Keratinocyte (primary cell): Measurements from ENCODE around the gene WDCP. TPM values are rescaled to one million over a fixed set of nuclear protein-coding genes. Genes with fewer than 3 reads are reported as not detected.

Experiments used
- DNase-seq: peaks from one replicate; pipeline ENCODE4 v3.0.0-alpha.2; 2011; ENCODE audit warnings: low read depth, missing footprints, low spot score
- FAIRE-seq: peaks from 2 replicates; lab custom pipeline; 2011; peaks lifted over from hg19 to GRCh38; lab: Jason Lieb, UNC
- H2AFZ ChIP-seq: 2 replicates; pipeline ENCODE4 v1.6.0; 2012; ENCODE audit warnings: low read length, control low read depth, inconsistent platforms; ENCODE audit not compliant: control insufficient read depth
- H3K27ac ChIP-seq: 2 replicates; pipeline ENCODE4 v1.5.1; 2011; ENCODE audit warnings: low read length; ENCODE audit not compliant: control insufficient read depth, insufficient read depth
- H3K27me3 ChIP-seq: 3 replicates; pipeline ENCODE4 v1.6.0; 2011; ENCODE audit warnings: low read length; ENCODE audit not compliant: control insufficient read depth, insufficient read depth; ENCODE audit errors: extremely low read depth
- H3K36me3 ChIP-seq, 2 experiments: 2 replicates in 1 of 2; 3 replicates in 1 of 2; pipeline ENCODE4 v1.5.1; 2011; ENCODE audit warnings: low read length in 2 of 2, mild to moderate bottlenecking in 1 of 2; ENCODE audit not compliant: control insufficient read depth in 2 of 2, insufficient read depth in 2 of 2; ENCODE audit errors: extremely low read depth in 1 of 2
- H3K4me1 ChIP-seq: 3 replicates; pipeline ENCODE4 v1.5.1; 2011; ENCODE audit warnings: low read length; ENCODE audit not compliant: control insufficient read depth, insufficient read depth; ENCODE audit errors: extremely low read depth
- H3K4me2 ChIP-seq: 3 replicates; pipeline ENCODE4 v1.6.0; 2011; ENCODE audit warnings: low read depth, low read length; ENCODE audit not compliant: control insufficient read depth, insufficient read depth; ENCODE audit errors: extremely low read depth
- H3K4me3 ChIP-seq, 3 experiments: fragments of 200-600 bp in 1 of 3; sonication (generic) in 1 of 3; 2 replicates in 2 of 3; 3 replicates in 1 of 3; pipeline ENCODE4 v1.5.1; 2011 to 2016; ENCODE audit warnings: low read length in 3 of 3, mild to moderate bottlenecking in 3 of 3, control low read depth in 2 of 3, inconsistent platforms in 1 of 3, low read depth in 1 of 3, mixed read lengths in 1 of 3, mixed run types in 1 of 3, moderate library complexity in 1 of 3; ENCODE audit not compliant: control insufficient read depth in 2 of 3, insufficient read depth in 2 of 3; ENCODE audit errors: extremely low read depth in 1 of 3
- H3K79me2 ChIP-seq: 2 replicates; pipeline ENCODE4 v1.6.0; 2012; ENCODE audit warnings: low read length; ENCODE audit not compliant: control insufficient read depth, insufficient read depth
- H3K9ac ChIP-seq: 3 replicates; pipeline ENCODE4 v1.6.0; 2011; ENCODE audit warnings: low read length; ENCODE audit not compliant: control insufficient read depth, insufficient read depth; ENCODE audit errors: extremely low read depth
- H3K9me1 ChIP-seq: 3 replicates; pipeline ENCODE4 v1.6.0; 2011; ENCODE audit warnings: low read length; ENCODE audit not compliant: control insufficient read depth, insufficient read depth; ENCODE audit errors: extremely low read depth
- H3K9me3 ChIP-seq: 2 replicates; pipeline ENCODE4 v1.5.1; 2012; ENCODE audit warnings: low read depth, low read length; ENCODE audit not compliant: control insufficient read depth
- H4K20me1 ChIP-seq: 3 replicates; pipeline ENCODE4 v1.6.0; 2011; ENCODE audit warnings: low read length; ENCODE audit not compliant: control insufficient read depth, insufficient read depth; ENCODE audit errors: extremely low read depth
- EZH2 ChIP-seq: IDR thresholded peaks from one replicate; pipeline ENCODE4 v1.6.1; 2012; ENCODE audit warnings: inconsistent platforms, mild to moderate bottlenecking, low read length, moderate library complexity
- dilution Hi-C: fragments of 300-500 bp; cut with MboI; formaldehyde crosslinking; loops from one replicate; pipeline ENCODE4 v1.7.0; 2020; ENCODE audit warnings: low sequenced_read_pairs; ENCODE audit not compliant: extremely low pct_ligation_motif_present
- polyA plus RNA-seq, 5 experiments: library from polyadenylated mRNA; depleted of rRNA in 3 of 5; stranded (reverse) in 3 of 5; stranded (forward) in 1 of 5; unstranded in 1 of 5; fragments of >200 nt; gene quantifications; 1 replicate in 1 of 5; 2 replicates in 3 of 5; 3 replicates in 1 of 5; pipeline versions ENCODE4 v1.2.1 to v1.2.3, GENCODE V29; 2011 to 2012; ENCODE audit warnings: missing spikeins in 2 of 5, low read depth in 1 of 5, low replicate concordance in 1 of 5
- small RNA-seq, 3 experiments: library from RNA; depleted of rRNA; stranded (forward); fragments of <200 nt; gene quantifications; one replicate each; pipeline ENCODE3, GENCODE V24; 2012; ENCODE audit warnings: low read depth in 3 of 3, low replicate concordance in 1 of 3; ENCODE audit not compliant: insufficient read length in 3 of 3
- TF ChIP-seq, protein P1 (sequence below), 3 experiments: IDR thresholded peaks in 1 of 3; conservative IDR thresholded peaks in 1 of 3; optimal IDR thresholded peaks in 1 of 3; 2 replicates in 2 of 3; 3 replicates in 1 of 3; pipeline versions ENCODE3 to v1.5.1; 2011; ENCODE audit warnings: low read length in 3 of 3, mild to moderate bottlenecking in 3 of 3, moderate library complexity in 2 of 3, control low read depth in 1 of 3, inconsistent platforms in 1 of 3; ENCODE audit not compliant: insufficient read depth in 2 of 3; ENCODE audit errors: extremely low read depth in 1 of 3

WDCP gene
- polyA plus RNA-seq, 1 donor (not counting 4 experiments of a cell fraction or from before 2014, with no cell fraction given) = 11.0 TPM

DNA sequence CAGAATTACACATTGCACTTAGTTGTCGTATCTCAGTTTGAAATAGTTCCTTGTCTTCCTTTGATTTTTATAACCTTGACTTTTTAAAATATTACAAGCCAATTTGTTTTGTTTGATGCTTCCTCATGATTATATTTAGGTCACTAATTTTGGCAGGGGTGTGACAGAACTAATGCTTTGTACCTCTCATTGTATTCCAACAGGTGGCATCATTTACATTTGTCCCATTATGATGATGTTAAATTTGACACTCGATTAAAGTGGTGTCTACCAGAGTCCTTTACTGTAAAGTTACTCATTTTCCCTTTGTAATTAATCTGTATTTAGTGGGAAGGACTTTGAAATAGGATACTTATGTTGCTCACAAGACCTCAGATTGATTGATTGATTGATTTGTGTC is 58.8 kb downstream of the WDCP start:
- FAIRE-seq (peak; percentile 20), DNase-seq (no peak)
- Histone ChIP-seq H2AFZ (no peak overlapping the region), H4K20me1 (no peaks in the 10 kb centered on the region), H3K9me1 (no peaks in the 10 kb centered on the region), H3K4me1 (no peaks in the 10 kb centered on the region), H3K4me3 (no peak overlapping the region), H3K27me3 (no peaks in the 10 kb centered on the region), H3K4me2 (no peak overlapping the region), H3K9me3 (no peaks in the 10 kb centered on the region), H3K36me3 (no peaks in the 10 kb centered on the region), H3K27ac (no peak overlapping the region), H3K9ac (no peak overlapping the region), H3K79me2 (no peaks in the 10 kb centered on the region)
- dilution Hi-C loops = no loop called here
- no peak for TF ChIP-seq EZH2
- TF ChIP-seq, protein P1, sequence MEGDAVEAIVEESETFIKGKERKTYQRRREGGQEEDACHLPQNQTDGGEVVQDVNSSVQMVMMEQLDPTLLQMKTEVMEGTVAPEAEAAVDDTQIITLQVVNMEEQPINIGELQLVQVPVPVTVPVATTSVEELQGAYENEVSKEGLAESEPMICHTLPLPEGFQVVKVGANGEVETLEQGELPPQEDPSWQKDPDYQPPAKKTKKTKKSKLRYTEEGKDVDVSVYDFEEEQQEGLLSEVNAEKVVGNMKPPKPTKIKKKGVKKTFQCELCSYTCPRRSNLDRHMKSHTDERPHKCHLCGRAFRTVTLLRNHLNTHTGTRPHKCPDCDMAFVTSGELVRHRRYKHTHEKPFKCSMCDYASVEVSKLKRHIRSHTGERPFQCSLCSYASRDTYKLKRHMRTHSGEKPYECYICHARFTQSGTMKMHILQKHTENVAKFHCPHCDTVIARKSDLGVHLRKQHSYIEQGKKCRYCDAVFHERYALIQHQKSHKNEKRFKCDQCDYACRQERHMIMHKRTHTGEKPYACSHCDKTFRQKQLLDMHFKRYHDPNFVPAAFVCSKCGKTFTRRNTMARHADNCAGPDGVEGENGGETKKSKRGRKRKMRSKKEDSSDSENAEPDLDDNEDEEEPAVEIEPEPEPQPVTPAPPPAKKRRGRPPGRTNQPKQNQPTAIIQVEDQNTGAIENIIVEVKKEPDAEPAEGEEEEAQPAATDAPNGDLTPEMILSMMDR (optimal IDR thresholded peaks at IDR 0.05 in 1 of 3, IDR thresholded peaks at IDR 0.05 in 1 of 3, conservative IDR thresholded peaks at IDR 0.05 in 1 of 3; ENCODE audit: extremely low read depth in 1 of 3, insufficient read depth in 2 of 3, low read length in 3 of 3) = peak in 1 of 3 experiments; percentile 14

Small RNA genes within 50 kb of the gene (small RNA-seq; reads per million reads assigned to genes)
- gene RN7SL610P = 0 reads per million in 3 experiments
- 0 reads per million in 3 experiments for gene RNU6-370P

Other genes with a start within 250 kb of the WDCP start
- 2.7 to 4.4 TPM (median 3.6 TPM) in 3 replicates for gene ATAD2B, start 120.3 kb downstream of the WDCP start, polyA plus RNA-seq
- gene UBXN2A, start 106.9 kb downstream of the WDCP start, polyA plus RNA-seq = 5.7 to 11.7 TPM (median 10.1 TPM) in 3 replicates
- gene MFSD2B, start 37.3 kb downstream of the WDCP start, polyA plus RNA-seq = 0.03 to 0.12 TPM (median 0.10 TPM) in 3 replicates
- gene FKBP1B, start 2.4 kb upstream of the WDCP start, polyA plus RNA-seq = 21.9 to 27.9 TPM (median 24.5 TPM) in 3 replicates
- gene SF3B6, start 28.9 kb upstream of the WDCP start, polyA plus RNA-seq = 189 to 347 TPM (median 265 TPM) in 3 replicates
- gene TP53I3, start 37.4 kb upstream of the WDCP start, polyA plus RNA-seq = 30.9 to 53.9 TPM (median 36.3 TPM) in 3 replicates
- 0.14 to 0.28 TPM (median 0.16 TPM) in 3 replicates for gene PFN4, start 75.9 kb upstream of the WDCP start, polyA plus RNA-seq
- 0.73 to 2.5 TPM (median 2.0 TPM) in 3 replicates for gene FAM228B, start 76.1 kb upstream of the WDCP start, polyA plus RNA-seq
- gene FAM228A, start 127.7 kb upstream of the WDCP start, polyA plus RNA-seq = not detected in 3 replicates